G401.6 (cell line): Measurements from ENCODE around the gene ARHGAP42.

ENCODE experiments used
- FAIRE-seq: peaks from 2 replicates; lab custom pipeline; 2012; peaks lifted over from hg19 to GRCh38; lab: Jason Lieb, UNC

ARHGAP42 gene

DNA sequence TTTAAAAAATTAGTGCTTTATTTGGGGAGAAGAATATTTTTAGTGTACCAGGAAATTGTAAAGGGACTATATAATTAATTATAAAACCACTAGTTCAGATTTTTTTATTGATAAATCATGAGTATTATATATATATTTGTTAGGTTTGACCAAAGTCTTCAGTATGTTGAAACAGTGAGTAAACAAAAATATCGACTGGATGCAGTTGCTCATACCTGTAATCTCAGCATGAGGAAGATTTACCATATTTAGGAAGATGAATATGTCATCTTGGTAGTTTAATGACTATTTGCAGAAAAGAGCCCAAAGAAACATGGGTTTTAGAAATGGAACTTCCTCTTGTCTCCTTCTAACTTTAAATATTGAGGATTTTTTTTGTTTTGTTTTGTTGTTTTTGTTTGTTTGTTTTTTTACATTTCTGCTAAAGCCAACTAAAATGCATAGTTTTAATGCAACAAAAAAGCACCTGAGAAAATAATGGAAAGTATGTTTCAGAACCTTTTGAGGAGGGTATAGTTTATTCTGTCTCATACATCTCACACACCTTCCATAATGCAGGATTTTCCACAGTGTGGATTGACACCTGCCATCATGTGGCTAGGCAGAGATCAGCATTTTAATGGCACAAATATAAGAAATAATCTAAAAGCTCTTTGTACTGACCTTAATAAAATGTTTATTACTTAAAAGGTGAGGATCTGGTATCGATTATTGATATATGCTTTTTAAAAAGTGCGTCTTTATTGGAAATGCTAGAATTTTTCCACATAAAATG, 114.3 kb downstream of the ARHGAP42 start:
- FAIRE-seq, result no peak

DNA sequence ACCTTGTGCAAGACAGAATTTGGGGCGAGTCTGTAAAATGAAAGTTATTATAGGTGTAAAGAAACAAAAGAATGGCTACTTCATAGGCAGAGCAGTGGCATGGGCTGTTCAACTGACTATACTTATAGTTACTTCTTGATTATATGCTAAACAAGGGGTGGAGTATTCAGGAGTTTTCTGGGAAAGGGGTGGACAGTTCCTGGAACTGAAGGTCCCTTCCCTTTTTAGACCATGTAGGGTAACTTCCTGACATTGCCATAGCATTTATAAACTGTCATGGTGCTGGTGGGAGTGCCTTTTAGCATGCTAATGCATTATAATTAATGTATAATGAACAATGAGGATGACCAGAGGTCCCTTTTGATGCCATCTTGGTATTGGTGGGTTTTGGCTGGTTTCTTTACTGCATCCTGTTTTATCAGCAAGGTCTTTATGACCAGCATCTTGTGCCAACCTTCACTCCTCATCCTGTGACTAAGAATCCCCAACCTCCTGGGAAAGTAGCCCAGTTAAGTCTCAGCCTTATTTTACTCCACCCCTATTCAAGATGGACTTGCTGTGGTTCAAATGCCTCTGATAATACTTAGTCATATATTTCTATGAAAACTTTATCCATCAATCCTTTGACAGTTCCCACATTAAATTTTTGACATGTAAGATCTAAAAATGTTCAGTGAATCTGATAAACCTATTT, 118.6 kb downstream of the ARHGAP42 start:
- FAIRE-seq, result no peak

DNA sequence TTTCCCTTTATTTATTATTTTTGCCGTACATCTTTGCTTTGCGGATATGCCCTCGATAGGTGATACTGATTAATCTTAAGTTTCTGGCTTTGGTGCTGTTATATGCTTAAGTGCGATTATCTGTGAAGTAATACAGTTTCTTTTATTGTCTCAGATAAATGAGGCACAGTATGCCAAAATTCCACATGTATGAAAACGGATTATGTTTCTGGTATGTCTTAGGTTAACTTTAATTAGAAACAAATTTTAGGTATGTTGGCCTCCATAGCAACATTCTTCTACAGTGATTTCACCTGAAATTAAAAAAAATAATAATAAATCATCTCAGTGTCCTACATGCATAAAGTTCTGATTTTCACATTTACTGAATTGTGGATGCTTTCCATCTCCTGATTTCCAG, 119.2 kb downstream of the ARHGAP42 start:
- FAIRE-seq, result no peak

DNA sequence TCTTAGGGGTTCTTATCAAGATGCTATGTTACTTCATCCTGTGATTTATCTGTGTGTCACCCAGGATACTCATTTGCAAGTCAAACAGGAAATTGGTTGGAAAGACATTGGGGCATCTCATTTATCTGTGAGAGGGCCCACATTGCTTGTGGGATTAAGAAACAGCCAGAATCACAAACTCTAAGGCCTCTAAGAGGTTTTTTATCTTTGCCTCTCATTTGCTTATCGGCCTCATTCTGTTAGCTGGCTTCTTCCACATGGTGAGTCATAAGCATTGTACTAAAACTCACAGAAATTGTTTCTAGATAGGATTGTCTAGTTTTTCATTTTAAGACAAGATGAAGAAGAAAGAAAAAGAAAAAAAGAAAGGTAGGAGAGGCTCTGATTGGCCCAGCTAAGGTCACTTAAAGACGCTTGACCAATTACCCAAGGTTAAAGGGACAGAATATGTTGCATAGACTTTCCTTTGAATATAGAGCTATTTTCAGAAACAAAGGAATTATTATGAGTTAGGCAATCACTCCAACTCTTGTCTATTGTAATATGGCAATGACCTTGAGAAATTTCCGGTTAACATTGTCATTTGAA, 121.9 kb downstream of the ARHGAP42 start:
- no peak for FAIRE-seq

DNA sequence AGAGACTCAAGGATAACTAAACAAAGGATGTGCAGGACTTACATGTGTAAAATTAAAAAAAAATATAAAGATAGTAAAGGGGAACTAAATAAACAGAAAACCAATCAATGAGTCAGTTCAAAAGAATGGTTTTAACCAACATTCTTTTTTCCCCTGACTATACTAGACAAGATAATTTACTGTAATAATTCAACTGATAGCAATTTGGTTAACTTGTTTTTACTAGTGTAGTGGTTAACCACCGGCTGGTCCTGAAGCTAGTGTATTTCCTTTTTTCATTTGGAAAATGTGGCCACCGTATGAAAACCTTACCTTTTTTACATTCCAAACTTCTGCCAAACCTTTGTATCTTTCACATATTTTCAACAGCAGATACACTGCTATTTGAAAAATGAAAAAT, 123.1 kb downstream of the ARHGAP42 start:
- FAIRE-seq, result no peak

DNA sequence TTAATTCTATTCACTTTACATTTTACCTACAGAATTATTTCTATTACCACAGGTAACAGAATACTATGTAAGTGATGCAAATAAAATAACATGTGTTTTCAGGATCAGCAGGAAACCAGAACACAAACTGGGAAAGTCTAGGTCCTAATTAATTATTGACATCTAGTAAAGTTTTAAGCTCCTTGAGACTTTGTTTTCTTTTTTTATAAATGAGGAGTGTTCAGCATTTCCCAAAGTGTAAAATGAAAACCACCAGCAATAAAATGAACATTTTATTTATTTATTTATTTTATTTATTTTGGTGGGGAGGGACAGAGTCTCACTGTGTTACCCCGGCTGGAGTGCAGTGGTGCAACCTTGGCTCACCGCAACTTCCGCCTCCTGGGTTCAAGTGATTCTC, 123.6 kb downstream of the ARHGAP42 start:
- no peak for FAIRE-seq

DNA sequence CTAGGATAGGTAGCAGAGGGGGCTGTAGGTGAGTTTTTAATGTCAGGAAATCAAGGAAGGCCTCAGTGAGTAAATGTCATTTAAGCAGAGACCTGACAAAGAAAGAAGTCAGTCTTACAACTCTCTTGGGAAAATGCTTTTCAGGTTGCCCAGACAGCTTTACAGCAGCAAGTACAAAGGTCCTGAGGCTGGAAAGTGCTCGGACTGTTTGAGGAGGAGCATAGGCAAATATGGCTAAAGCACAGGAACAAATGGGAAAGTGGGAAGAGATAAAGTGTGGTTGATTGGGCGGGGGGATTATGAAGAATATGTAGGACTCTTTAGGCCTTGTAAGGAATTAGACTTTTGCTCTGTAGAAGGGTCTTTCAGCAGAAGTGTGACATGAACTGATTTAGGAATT, 125.4 kb downstream of the ARHGAP42 start:
- no peak for FAIRE-seq

DNA sequence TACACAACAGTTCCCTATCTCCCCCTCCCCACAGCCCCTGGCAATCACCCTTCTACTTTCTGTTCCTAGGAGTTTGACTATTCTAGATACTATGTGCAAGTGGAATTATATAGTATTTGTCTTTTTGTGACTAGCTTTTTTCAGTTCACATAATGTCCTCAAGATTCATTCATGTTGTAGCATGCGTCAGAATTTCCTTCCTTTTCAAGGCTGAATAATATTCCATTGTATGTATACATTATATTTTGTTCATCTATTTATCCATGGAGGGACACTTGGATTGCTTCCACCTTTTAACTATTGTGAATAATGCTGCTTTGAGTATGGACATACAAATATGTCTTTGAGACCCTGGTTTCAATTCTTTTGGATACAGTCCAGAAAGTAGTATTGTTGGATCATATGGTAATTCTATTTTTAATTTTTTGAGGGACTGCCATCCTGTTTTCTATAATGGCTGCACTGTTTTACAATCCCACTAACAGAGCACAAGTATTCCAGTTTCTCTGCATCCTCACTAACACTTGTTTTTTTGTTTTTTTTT, 128.8 kb downstream of the ARHGAP42 start:
- no peak for FAIRE-seq

DNA sequence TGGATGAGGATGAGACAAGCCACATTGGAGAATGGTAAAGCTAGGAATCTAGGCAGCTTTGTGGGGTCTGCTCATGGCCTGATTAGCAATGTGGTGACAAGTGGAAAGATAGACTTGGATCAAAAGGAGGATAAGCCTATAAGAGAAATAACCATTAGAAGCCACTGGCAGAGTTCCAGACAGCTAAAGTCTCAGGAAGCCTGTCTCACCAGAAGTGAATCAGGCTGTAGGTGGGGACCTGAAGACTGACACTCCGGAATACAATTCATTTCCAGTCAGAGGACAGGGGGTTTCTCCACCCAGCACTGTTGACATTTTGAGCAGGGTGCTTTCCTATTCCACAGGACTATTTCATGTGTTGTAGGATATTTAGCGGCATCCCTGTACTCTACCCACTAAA, 129.7 kb downstream of the ARHGAP42 start:
- no peak for FAIRE-seq

DNA sequence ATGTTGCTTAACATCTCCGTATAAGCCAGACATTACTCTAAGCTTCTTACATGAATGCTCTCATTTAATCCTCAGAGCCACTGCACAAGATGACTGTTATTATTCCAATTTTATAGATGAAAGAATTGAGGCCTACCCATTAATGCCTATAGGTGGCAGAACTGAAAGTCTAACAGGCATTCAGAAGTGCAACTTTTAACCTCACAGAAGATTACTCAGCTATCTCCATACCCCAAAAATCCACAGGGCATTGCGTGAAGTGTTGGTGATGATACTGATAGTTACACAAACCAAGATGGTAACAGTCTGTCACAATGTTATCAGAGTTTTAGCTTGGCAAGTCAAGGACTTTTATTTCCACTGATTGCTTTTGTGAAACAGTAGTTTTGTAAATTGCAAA, 130.5 kb downstream of the ARHGAP42 start:
- FAIRE-seq, result no peak

DNA sequence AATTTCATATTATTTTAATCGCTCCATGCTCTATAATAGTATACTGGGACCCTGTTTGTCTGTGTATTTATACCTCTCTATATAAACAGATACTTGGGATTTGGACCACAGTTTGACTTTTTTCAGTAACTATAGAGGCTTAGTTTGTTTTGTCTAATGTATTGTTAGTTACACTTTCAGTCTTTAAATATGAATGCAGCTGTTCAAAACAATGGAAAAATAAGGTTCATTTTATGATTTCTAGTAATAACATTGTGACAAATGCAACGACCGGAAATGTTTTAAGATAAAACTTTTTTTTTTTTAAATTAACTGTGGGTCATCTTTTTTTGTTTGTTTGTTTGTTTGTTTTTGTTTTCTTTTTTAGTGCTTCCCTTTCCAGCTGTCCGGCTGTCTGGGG, 133.5 kb downstream of the ARHGAP42 start:
- no peak for FAIRE-seq

DNA sequence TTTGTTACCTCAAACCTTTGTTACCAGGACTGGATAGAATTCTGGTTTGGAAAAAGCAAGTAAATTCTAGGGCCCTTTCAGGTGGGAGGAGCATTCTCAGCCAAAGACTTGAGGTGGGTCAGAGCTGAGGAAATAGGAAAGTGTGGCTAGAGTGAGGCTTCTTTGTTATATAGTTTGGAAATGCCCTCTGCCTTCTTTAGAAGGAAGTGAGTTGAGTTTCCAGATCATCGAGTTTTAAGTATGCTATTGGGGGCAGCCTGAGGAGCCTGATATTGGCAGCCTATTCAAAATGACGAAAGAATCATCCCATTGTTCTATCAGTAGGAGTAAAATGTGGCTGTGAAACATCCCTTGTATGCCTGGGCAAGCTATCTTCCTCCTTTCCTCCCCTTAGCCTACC, 134.1 kb downstream of the ARHGAP42 start:
- FAIRE-seq, result no peak

DNA sequence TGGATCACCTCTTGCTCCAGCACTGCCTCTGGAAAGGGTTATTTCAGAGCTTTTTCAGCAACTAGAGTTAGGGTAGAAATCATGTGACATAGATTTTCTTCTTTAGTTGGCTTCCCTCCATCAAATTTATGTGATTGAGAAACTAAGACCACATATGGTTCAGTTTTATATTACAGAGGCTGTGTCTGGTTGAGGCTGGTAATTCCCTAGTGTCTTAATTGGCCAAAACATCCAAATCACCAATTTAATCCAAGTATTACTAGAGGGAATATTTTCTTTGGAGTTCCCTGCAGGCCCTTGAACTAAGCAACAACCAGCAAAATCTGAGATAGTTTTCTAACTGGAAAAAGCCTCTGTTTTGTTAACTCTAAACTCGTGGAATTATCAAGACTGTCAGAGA, 136.3 kb downstream of the ARHGAP42 start:
- FAIRE-seq, result no peak

DNA sequence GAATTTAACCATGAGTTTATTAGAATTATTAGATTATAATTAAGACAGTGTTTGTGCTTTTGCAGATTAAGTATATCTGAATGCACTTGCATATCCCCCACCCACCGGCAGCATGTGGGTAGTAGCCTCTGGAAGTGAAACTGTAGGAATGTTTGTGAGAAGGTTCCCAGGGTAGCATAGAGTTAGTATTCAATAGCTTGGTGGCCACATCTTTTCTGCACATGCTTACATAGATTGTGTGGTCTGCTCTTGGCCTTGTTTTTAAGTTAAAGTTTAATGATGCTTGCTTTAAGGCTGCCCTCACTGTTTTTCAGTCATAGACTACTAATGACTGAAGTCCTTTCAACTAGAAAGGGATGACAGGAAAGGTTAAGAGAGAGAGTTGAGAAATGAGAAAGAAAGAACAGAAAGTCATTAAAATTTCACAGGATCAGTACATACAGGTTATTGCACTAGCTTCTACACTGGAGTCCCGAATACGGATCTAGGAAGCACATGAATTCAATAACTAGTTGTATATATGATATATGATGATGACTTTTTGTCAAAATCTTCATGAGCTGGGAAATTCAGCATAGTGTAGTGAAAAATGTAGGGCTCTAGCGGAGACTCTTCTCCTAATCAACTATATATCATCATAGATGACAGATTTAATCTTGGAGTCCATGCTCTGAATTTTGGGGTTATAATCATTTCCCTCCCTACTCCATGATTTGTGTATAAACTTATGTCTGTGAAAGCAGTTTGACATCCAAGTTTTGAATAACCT, 137.1 kb downstream of the ARHGAP42 start:
- no peak for FAIRE-seq

DNA sequence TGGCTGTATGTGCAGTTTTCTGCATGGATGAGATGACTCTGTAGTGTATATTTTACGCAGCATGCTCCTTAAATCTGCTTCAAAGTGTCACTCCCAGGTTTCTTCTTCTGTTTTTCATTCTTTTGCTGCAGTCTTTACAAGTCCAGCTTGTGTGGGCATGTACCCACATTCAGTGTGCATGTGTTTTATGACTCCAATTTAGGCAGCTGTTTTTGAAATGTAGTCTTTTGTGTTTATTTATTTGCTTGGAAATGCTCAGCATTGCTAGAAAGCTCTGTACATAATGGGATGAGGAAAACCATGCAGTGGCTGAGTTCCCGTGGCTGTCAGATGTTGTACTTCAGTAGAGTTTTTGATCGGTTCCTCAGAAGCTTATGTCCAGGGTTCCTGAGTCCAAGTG, 138.5 kb downstream of the ARHGAP42 start:
- FAIRE-seq, result no peak

DNA sequence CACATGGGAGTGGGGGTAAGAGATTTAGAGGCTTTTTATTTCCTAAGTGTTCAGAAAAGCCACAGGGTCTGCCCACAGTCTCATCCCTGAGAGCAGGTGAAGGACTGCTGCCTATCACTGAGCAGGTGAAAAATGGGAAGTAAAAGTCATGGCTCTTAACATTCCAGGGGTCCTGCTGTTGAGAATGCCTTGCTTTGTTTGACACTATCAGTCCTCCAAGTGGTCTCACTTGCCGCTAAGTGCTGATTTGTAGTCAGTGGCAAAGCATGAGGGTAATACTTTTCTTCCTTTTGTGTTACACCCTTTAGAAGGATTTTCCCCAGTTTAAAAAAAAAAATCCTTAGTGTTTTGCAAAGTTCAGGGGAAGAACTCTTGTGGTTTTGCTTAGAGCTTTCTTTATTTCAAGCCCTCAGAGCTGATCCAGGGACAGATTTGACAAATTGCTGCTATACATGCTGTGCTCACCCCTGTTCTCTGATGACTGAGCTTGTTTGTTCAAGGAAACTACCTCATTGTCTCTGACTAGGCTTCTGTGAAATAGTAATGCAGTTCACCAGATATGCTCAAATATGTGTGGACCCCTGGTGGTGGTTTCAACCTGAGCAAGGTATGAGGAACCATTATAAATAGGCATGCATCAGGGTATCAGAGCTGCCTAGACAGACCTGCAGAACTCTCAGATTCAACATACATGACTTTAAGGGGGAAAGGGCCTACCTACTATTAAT, 141.0 kb downstream of the ARHGAP42 start:
- no peak for FAIRE-seq

DNA sequence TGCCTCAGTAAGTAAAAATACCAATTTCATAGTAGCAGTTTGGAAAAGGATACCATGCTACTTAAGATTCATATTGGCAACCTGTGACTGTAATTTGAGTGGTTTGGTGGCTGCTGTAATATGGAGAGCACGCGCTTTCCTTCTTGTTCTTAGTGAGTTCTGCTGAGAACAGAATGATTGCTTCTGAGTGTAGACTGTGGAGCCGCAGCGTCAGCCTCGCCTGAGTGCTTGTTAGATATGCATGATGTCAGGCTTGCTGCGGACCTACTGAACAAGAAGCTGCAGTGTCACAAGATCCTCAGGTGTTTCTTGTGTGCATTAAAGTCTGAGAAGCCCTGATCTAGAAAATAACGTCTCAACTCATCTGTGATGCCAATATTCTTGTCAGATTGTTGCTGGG, 143.2 kb downstream of the ARHGAP42 start:
- no peak for FAIRE-seq

DNA sequence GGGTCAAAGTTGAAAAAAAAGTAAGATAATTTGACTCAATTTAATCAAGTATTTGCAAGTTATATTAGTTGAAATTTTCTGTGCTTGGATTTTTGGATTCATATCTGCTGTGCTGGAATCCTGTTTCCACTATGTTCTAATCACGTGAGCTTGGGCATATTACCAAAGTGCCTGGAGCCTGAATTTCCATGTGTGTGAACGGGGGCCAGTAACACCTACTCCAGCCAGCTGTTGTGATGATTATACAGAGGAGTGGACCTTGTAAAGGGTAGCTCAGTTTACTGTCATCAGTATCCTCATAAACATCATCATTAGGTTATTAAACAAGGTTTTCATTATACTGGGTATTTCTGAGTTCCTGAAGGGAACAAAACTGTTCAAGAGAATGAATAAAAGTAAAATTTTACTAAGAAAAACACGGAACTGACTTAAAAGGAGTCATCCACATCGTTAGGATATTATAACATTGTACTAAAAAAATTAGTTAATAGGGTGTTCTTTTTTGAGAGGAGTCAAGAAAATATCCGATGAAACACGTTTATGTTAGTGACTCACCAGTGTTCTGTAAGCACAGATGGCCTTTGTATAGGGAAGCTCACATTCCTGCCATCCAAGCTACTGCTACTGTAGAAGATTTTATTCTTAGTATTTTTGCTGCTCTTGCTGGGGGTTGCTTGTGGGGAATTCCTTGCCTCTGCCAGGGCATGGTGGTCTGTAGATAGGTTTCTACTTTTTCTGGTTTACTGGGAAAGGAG, 144.1 kb downstream of the ARHGAP42 start:
- FAIRE-seq, result no peak

DNA sequence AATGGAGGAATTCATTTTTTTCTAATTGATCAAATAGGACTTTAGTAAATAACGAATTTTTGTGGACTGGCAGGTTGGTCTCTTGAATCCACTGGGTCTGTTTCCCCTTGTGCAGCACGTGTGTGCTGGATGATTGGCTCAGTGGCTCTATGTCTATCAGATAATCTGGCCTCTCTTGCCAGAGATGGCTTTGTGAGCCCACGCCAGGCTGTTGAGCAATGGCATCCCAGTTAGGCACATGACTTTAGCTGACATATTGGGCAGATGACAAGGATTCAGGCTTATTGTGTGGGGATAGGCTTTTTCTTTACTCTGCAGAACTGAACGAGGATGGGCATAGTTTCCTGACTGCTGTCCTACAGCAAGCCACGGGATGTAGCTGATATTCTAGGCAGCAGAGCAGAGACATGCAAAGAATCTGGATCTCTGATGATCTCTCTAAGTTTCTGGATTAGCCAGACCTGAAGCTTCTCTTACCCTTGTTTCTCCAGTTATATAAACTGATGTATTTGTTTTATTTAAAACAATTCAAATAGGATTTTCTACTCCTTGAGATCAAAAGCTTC, 144.9 kb downstream of the ARHGAP42 start:
- FAIRE-seq, result no peak

DNA sequence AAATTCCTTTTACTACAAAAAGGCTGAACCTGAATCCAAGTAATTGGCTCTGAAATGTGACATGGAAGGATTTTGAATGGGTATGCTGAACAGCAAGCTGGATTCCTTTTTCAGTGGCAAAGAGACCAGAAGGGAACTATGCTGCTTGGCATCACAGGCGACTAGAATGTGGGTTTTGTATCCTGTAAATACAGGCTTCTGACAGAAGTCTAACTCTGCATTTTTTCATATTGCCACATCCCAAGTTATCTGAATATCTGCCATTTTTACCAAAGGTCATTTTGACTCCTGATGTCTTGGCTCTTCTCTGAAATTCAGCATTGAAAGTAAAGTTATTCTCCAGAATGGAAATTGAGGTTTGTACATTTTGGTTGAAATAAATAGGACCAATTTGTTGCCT, 145.7 kb downstream of the ARHGAP42 start:
- no peak for FAIRE-seq

DNA sequence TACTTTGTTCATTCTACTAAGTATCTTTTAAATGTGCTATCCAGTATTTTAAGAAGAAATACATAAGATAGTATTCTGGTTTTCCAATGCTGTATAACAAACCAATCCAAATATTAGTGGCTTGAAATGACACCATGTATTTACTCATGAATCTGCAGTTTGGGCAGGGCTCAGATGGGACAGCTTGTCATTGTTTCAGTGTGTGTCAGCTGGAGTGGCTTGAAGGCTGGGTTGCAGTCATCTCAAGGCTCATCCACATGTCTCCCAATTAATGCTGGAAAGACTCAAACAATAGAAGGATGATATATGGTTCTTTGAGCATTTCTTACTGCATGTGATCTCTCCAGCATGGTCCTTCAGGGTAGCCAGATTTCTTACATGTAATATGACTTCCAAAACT, 146.2 kb downstream of the ARHGAP42 start:
- no peak for FAIRE-seq
